Measurements from ENCODE around the gene FMN2. TPM values are rescaled to one million over a fixed set of nuclear protein-coding genes. Genes with fewer than 3 reads are reported as not detected.
A peak's percentile ranks its signal among the peaks of the same experiment; 100 is the strongest.

Gene FMN2
- total RNA-seq, 1 donor from 2014 or later = 0.52 TPM

- no peak for TF ChIP-seq CTCF (IDR thresholded peaks at IDR 0.05)
- DNase-seq = no peak
- Histone ChIP-seq H3K36me3 (no peaks in the 10 kb centered on the region), H3K4me3 (no peak overlapping the region), H3K4me1 (no peaks in the 10 kb centered on the region), H3K9me3 (no peaks in the 10 kb centered on the region), H3K27ac (no peak overlapping the region), H3K27me3 (no peaks in the 10 kb centered on the region)
- no peak for ATAC-seq
- intact Hi-C loops (cut with DNase I) = no loop called here
Measured at GRCh38 chr1:240496941-240497340, 405.3 kb downstream of the FMN2 start.

GRCh38 chr1:240497908-240498307 lies 406.2 kb downstream of the FMN2 start:
- Histone ChIP-seq H3K9me3 (no peaks in the 10 kb centered on the region), H3K36me3 (no peaks in the 10 kb centered on the region), H3K4me3 (no peak overlapping the region), H3K27me3 (no peaks in the 10 kb centered on the region), H3K4me1 (no peaks in the 10 kb centered on the region), H3K27ac (no peak overlapping the region)
- no peak for DNase-seq
- intact Hi-C loops (cut with DNase I) = no loop called here
- TF ChIP-seq CTCF (IDR thresholded peaks at IDR 0.05) = no peak
- ATAC-seq = no peak

GRCh38 chr1:240498335-240498734 lies 406.7 kb downstream of the FMN2 start:
- no peak overlapping the region for H3K4me3 ChIP-seq
- ATAC-seq (peak; percentile 10), DNase-seq (no peak)
- no peak for TF ChIP-seq CTCF (IDR thresholded peaks at IDR 0.05)
- no peaks in the 10 kb centered on the region for H3K9me3 ChIP-seq
- intact Hi-C loops (cut with DNase I) = no loop called here
- no peak overlapping the region for H3K27ac ChIP-seq
- H3K36me3 ChIP-seq = no peaks in the 10 kb centered on the region
- H3K4me1 ChIP-seq = no peaks in the 10 kb centered on the region
- H3K27me3 ChIP-seq = no peaks in the 10 kb centered on the region

- Histone ChIP-seq H3K27me3 (no peaks in the 10 kb centered on the region), H3K36me3 (no peaks in the 10 kb centered on the region), H3K4me3 (no peak overlapping the region), H3K9me3 (no peaks in the 10 kb centered on the region), H3K27ac (no peak overlapping the region), H3K4me1 (no peaks in the 10 kb centered on the region)
- ATAC-seq (peak; percentile 44), DNase-seq (no peak)
- intact Hi-C loops (cut with DNase I) = no loop called here
- no peak for TF ChIP-seq CTCF (IDR thresholded peaks at IDR 0.05)
Measured at GRCh38 chr1:240499012-240499411, 407.3 kb downstream of the FMN2 start.

GRCh38 chr1:240500647-240501046 lies 409.0 kb downstream of the FMN2 start:
- Histone ChIP-seq H3K27me3 (no peaks in the 10 kb centered on the region), H3K4me1 (no peaks in the 10 kb centered on the region), H3K9me3 (no peaks in the 10 kb centered on the region), H3K4me3 (no peak overlapping the region), H3K36me3 (no peaks in the 10 kb centered on the region), H3K27ac (no peak overlapping the region)
- no peak for TF ChIP-seq CTCF (IDR thresholded peaks at IDR 0.05)
- intact Hi-C loops (cut with DNase I) = no loop called here
- no peak for ATAC-seq
- no peak for DNase-seq

GRCh38 chr1:240501115-240501514 lies 409.4 kb downstream of the FMN2 start:
- no peaks in the 10 kb centered on the region for H3K27me3 ChIP-seq
- H3K4me1 ChIP-seq = no peaks in the 10 kb centered on the region
- ATAC-seq (no peak), DNase-seq (no peak)
- intact Hi-C loops (cut with DNase I) = no loop called here
- no peaks in the 10 kb centered on the region for H3K36me3 ChIP-seq
- TF ChIP-seq CTCF (IDR thresholded peaks at IDR 0.05) = no peak
- no peak overlapping the region for H3K27ac ChIP-seq
- H3K4me3 ChIP-seq = no peak overlapping the region
- H3K9me3 ChIP-seq = no peaks in the 10 kb centered on the region
